ENCODE measurements around the gene SPINDOC.
A peak's percentile ranks its signal among the peaks of the same experiment; 100 is the strongest.

Gene SPINDOC

DNA sequence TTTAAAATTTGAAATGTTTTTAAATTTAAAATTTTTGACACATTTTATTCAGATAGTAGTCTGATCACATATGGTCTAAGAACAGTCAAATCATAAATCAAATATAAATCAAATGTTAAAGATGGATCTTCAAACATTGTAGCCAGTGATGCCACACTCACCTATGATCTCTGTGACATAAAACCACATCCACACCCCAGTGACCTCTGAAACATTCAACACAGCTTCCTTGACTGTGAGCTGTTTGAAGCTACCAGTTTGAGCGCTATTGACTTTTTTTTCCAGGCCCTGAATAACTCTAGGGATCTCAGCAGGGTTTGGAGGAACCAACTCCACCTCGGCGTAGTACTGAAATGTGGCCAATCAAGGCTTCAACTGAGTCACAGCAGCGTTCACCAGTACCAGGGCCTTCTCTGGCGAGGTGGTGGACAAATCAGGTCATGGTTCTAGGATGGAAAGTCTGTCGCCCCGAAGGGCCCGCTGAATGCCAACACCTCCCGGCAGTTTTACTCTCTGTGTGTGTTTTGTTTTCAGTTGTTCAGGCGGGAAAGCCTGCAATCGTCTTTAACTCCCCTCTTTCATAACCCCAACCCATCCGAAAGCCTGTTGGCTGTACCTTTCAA lies 21.4 kb downstream of the SPINDOC start:
- DNase-seq = no peak

DNA sequence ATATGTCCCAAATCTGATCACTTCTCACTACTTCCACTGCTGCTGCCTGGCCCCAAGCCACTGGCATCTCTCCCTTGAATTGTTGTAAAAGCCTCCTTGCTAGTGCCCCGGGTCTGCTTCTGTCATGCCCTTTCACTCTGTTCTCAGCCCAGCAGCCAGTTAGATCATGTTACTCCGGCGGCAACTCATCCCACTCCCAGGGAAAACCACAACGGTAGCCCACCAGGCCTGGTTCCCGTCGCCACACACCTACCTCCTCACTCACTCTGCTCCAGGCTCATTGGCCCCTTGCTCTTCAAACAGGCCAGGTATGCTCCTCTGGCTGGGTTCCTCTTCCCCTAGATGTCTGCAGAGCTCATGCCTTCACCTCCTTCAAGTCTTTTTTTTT lies 21.9 kb downstream of the SPINDOC start:
- DNase-seq = no peak

DNA sequence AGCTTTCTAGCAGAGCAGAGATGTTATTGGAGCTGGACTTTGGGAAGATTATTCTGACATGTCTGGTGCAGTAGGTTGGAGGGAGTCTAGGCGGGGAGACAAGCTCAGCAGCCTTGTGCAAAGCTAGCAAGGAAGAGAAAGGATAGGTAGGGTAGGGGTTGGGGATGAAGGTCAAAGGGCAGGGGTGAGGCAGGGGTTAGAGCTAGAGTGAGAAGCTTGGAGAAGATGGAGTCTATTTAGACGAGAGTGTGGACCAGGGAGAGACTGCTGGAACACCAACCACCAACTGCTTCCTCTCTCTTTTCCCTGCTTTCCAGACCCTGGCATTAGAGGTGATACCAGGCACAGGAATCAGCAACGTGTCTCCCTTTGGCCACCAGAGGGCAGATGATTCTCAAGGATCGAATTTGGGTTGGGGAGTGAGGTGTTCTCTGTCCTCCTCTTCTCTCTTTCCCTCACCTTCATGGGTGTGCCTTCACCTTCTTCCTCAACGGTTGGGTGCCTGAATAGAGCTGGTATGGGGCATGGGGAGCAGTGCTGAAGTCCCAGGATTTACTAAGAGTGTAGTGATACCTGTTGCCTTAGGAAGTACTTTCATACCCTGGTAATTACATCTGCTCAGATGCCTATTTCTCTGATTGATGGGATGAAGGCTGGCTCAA lies 23.9 kb downstream of the SPINDOC start:
- DNase-seq = peak; percentile 76

DNA sequence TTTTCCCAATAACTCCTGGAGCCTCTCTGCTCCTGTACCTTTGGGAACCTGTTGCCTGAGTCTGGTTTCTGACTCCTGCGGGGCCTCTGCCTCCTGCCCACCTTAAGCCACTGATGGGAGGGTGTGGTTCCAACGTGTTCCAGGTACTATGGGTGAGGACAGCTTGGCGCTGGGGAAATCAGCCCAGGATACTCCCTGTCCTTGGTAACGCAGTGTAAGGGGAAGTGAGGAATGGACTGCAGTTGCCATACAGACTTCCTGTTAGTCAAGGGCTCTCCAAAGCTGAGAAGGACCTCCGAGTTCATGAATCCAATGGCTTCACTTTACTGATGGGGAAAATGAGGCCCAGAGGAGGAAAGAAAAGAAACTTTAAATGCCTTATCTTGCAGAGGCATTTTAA lies 24.5 kb downstream of the SPINDOC start:
- DNase-seq = no peak

DNA sequence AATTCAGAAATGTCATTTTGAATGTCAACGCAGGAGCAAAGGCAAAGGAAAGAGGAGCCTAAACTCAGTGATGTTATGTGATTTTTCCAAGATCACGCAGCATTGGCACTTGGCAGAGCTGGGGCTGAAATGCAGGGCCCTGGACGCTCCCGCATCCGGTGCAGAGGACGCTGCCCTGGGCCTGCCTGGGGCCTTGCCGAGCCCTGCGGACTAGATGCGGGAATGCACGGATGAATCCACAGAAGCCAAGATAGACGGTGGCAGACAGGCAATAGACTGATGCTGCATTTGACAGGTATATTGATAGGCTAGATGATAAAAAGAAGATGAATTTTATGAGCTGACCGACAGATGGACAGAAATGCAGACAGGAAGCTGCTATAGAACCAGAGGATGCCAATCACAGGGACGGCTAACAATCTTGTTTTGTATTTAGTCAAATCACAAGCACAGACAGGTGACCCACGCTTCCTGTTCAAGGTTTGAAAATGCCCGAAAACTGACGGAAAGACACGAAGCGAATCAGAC lies 25.0 kb downstream of the SPINDOC start:
- DNase-seq = no peak

DNA sequence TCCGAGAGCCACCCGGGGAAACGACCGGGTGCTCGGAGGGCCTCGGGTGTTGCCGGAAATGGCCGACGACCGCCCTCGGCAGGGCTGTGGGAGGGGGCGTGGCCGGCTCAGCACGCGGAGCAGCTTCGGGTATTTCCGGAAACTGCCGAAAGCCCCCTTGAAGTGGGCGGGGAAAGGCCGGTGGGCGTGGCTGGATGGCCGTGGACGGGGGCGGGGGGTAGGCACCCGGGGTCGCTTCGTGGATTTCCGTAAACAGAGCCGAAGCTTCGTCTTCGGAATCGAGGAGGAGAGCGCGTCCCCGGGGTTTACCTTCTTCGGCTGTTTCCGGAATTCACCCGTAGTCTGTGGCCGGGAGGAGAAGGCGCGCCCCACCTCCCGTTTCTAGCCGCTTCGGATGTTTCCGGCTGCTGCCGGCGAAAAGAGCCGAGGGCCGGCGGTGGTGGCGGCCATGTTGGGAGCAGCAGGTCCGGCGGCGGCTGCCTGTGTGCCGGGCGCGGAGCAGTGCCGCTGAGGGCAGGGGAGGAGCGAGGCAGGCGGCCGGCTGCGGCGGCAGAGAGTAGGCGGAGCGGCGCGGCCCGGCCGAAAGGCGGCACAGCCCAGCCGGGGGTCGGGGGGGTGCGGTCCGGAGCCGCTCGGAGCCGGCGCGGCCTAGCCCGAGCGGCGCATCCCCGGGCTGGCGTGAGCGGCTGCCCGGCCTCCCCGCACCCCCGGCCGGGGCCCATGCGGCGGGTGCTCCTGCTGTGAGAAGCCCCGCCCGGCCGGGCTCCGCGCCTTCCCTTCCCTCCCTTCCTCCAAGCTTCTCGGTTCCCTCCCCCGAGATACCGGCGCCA lies 25.6 kb downstream of the SPINDOC start, which contains the start of gene MARK2:
Gene MARK2, plus strand, starts transcription at position 433 of the 830 bp plus-strand sequence. Its CDS starts 397 bp downstream, at position 830.
- peak; percentile 100 for DNase-seq

DNA sequence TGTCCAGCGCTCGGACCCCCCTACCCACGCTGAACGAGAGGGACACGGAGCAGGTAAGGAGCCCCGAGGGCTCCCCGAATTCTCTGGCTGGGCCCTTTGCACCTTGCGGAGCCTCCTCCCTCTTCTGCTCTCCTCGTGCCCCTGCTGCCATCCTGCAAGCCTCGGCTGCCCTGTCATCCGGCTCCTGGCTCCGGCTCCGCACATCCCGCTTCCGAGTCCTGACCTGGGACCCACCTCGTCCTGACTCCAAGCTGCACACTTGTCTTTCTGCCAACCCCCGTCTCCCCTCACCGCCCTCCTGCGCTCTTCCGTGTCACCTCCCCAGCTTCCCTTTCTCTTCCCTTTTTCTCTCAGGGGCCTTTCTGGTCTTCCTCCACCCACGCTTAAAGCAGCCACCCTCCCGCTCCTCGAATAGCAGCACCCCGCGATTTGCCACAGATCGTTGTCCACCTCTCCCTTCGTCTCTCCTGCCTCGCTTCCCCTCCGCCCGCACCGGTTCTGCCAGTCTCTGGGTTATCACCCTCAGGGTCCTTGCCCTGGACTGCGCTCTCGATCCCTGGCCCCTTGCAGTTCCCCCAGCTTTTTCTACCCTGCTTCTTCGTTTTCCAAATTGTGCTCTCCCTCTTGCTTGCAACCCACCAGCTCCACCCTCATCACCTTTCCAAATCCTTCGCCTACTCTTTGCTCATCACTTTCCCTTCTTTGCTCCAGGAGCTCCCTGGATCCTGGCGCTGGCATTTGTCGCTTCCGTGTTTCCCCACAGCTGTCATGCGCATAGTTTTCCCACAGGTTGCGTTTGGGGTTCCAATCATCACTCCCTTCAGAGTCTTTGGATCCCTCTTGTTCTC lies 26.5 kb downstream of the SPINDOC start:
- peak; percentile 1 for DNase-seq

DNA sequence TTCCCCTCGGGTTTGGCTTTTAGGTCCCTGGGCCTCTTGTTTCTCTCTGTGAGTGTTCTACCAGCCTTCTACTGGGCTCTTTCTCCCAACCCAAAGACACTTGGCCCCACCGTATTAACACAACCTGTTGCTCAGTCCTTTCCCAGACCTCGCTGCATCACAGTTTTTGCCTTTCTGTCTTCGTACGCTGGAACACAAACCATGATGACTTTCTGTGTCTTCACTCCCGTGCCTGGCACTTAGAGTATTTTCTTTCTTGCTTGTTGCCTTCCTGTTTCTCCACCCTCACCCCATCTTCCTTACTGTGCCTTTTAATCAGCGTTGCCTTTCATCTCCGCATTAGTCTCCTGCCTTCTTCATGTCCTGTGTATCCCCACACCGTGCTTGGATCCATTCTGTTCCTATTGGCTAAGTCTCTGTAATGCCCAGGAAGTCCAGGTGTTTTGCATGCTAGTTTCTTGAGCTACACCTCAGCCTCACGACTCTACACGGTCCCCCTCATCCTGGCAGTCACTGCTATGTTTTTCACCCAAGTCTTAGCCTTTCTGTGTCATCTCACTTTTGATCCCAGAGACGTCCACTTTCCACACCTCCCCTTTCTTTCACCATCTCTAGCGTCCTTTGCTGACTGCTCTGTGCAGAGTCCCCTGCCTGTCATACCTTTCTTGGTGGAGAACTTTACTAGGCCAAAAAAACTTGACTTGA lies 27.3 kb downstream of the SPINDOC start:
- no peak for DNase-seq

DNA sequence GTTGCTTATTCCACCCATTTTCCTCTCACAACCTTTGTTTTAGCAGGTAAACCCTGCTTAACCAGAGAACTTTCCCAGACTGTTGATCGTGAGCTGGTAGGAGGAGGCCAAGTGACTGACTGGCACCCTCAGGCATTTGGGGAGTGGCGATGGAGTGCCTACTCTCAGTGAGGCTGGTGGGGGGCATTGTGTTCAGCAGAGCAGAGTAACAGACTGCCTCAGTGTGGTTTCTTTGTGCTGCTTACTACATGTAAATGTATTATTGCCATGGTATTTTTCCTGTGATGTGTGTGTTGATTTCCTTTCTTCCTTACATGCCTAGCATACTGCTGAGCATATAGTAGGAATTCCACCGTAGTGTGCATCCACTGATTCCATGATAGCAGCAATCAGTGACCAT lies 28.3 kb downstream of the SPINDOC start:
- no peak for DNase-seq

DNA sequence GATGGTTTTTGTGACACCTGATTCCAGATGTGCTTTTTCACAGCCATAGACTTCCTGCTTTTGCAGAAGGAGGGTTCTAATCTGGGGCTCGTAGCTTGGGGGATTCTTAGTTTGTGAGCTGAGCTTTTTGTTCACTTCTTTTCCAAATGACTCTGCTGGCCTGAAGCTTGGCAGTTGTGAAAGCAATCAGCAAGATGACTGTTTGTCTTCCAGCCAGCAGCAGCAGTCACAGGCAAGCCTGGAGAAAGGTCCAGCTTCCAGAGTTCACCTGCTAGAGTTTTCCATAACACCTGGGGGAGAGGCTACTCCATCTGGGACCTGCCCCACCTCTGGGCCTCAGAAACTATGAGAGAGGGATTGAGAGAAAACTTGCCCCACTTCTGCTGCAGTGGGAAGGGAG lies 29.8 kb downstream of the SPINDOC start:
- DNase-seq = no peak

DNA sequence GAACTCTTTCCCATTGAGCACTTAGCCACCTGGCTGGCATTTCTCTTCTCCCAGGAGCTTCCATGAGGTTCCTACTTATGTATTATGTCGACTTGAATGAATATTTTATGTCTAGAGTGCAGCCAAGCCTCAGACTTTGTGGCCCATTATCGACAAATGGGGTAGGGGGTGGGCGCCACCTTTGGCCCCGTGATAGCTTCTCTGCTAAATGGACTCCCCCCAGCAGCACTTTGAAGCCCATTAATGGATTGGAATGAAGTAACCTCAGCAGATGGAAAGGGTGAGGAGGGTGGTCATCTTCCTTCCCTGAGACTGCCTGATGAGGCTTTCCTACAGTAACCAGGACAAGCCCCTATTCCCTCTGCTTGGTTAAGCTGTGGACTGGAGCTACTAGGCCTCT lies 31.6 kb downstream of the SPINDOC start:
- no peak for DNase-seq

DNA sequence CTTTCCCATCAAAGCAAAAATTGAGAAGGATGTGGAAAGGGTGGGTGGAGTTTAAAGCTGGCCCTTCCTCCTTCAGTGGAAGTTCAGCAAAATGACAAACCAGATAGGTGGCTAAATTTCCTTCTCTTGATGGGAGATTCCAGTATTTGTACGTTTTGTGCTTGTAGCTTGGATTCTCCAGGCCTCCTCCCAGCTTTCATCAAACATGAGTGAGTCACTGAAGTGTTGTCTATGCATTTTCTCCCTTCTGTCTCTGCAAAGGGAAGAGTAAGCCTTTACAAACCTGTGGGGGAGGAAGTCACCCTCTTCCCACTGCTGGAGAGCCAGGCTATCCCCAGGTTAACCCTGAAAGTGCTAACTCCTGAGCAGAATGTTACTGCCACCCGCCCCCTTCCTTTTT lies 32.0 kb downstream of the SPINDOC start:
- no peak for DNase-seq

DNA sequence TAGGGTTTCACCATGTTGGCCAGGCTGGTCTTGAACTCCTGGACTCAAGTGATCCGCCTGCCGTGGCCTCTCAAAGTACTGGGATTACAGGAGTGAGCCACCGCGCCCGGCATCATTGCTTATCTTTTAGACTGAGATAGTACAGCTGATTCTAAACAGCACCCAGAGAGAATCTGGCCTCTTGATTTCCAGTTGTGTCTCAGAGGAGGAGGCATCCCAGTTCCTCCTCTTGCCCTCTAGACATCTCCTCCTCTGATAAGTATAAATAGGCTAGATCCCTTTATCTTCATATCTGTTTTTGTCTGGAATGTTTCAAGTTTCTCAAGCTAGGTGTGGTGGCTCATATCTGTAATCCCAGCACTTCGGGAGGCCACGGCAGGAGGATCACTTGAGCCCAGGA lies 32.7 kb downstream of the SPINDOC start:
- DNase-seq = no peak

DNA sequence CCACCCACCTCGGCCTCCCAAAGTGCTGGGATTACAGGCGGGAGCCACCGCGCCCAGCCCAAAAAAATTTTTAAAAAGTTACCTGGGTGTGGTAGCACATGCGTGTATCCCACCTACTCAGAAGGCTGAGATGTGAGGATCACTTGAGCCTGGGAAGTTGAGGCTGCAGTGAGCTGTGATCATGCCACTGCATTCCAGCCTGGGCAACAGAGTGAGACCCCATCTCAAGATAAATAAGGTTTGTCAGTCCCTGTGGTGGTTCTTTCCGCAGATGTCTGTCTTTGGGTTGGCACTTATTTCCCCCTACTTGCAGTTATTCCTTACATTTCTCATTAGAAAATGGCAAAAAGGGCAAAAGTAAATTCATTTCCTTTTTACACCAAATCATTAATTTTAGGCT lies 33.6 kb downstream of the SPINDOC start:
- DNase-seq = no peak

DNA sequence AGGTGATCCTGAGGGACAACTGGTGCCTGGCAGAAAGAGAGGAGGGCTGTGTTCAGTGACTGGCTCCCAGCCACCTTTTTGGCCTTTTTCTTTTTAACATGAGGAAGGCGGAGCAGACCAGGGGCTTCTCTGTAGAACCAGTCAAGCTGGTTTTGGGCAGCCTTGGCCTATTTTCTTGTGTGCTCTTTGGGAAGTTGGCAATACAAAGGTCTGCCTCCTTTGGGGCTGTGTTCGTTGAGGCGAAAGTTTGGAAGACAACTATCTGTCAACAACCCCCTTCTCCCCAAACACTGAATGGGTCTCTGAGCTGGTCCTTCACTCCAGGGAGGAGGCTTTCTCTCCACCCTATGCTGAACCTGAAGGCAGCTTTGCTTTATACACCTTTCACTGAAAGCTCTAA lies 34.1 kb downstream of the SPINDOC start:
- no peak for DNase-seq

DNA sequence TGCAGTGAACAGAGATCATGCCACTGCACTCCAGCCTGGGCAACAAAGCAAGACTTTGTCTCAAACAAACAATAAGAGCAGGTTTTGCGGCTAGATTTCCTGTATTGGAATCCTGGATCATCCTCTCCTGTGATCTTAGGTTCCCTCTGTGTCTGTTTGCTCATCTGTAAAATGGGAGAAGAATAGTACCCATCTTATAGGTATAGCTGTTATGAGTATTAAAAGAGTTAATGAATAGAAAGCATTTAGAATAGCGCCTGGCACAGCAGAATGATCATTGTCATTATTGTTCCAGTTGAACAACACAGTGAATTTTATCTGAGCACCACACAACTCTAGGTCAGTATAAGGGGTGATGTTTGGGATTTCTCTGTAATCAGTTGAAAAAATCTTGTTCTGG lies 36.4 kb downstream of the SPINDOC start:
- DNase-seq = no peak

DNA sequence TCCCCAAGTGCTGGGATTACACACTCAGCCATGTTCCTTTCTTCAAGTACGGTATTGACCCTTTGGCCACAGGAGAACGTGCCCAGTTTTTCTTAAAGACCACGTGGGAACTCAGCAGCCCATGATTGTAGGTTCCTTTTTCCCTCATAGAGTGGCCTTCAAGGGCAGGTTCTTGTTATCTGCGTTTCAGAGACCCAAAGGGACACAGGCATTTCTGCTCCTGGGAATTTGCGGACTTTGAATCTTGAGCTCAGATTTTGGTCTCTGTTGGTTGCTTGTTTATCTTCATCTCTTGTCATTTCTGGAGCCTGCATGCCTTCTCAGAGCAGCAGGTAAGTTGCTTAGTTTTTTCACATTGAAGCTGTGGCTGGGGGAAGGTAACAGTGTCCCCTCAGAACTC lies 37.7 kb downstream of the SPINDOC start:
- no peak for DNase-seq

DNA sequence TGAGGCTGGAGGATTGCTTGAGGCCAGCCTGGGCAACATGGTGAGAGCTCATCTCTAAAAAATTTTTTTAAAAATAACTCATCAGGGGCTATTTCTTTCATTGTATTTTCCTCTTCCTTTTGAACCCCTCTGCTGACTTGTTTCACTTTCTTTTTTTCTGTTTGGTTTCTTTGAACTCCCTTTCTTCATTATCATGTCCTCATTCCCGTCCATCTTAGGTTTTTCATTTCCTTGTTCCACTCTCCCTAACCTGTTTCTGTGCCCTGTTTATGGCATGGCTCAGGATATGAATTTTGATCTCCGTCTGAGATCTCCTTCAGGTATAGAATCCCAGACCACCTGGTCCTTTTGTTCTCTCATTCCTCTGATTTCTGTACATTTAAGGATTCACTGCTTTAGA lies 38.1 kb downstream of the SPINDOC start:
- no peak for DNase-seq

DNA sequence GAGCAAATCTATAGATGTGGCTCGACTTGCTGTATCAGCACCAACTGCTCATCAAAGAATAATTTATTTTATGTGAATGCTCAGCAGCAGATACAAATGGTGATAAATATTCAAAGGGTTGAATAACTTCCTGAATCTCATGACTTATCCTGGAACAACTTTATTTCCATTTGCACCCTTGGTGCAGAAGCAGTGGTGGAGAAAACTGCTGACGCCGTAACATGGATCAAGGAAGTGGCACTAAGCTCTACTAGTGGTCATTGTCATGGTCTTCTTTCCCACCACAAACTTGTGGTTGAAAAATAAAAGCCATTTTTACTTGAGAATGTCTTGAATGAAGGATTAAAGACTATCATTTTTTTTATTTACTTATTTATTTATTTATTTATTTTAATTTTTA lies 40.2 kb downstream of the SPINDOC start:
- DNase-seq = no peak

DNA sequence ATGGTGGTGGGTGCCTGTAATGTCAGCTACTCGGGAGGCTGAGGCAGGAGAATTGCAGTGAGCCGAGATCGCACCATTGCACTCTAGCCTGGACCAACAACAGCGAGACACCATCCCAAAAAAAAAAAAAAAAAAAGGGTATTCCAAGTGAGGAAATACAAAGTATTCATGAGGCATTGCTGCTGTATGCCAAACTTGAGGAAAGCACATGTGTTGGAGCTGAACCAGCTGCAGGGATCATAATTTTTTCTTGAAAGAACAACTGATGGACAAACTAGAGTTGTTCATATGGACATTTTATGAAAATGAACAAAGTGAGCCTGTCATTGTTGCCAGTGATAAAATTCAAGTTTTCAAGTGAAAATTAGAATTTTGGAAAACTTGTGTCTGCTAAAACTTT lies 41.4 kb downstream of the SPINDOC start:
- no peak for DNase-seq

DNA sequence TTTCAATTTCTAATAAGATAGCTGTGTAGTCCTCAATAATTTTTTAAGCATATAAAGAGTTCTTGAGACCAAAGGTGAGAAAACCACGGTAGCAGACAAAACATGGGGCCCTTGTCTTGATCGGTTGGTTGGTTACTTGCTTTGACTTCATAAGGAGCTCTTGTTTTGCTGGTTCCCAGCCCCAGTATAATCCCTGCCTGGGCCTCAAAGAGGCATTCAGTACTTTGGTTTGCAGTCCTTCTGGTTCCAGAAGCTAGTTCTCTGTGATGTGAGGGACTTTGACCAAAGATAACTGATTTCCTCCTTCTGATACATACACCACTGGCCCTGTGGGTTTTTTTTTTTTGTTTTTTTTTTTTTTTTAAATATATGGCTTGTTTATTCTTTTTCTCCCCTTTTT lies 42.7 kb downstream of the SPINDOC start:
- no peak for DNase-seq

All from NCI-H1436 (cell line).